OCI-LY7 (cell line): Measurements from ENCODE around the gene VIPR2. TPM values are rescaled to one million over a fixed set of nuclear protein-coding genes. Genes with fewer than 3 reads are reported as not detected.

Source experiments
- BruUV-seq: library from RNA; stranded (reverse); fragments of 400-500 nt; replicated peaks from 2 replicates; lab custom pipeline; 2021; lab: Mats Ljungman, UMichigan
- CTCF ChIA-PET: fragments of 300-600 bp; sonication (Branson Sonifier 250); formaldehyde crosslinking; loops from one replicate; lab custom pipeline; 2022; ENCODE audit warnings: antibody characterized with exemption; ENCODE audit not compliant: unreplicated experiment; lab: Charles Lee
- POLR2A ChIA-PET: fragments of 300-600 bp; sonication (Branson Sonifier 250); formaldehyde crosslinking; loops from one replicate; lab custom pipeline; 2022; ENCODE audit warnings: antibody characterized with exemption; lab: Charles Lee
- DNase-seq: peaks from one replicate; pipeline ENCODE4 v3.0.0-alpha.2; 2015; ENCODE audit warnings: low spot score
- H2AFZ ChIP-seq: fragments of 200-600 bp; sonication (generic), shearing (Covaris generic); 2 replicates; pipeline ENCODE4 v1.6.1; 2014; ENCODE audit warnings: mild to moderate bottlenecking, antibody characterized with exemption, low read length, moderate library complexity
- H3K27ac ChIP-seq: fragments of 200-600 bp; sonication (generic); 2 replicates; pipeline ENCODE4 v1.5.1; 2014; ENCODE audit warnings: mixed run types, low read depth, mild to moderate bottlenecking, moderate library complexity, low read length, inconsistent platforms; ENCODE audit not compliant: poor library complexity, severe bottlenecking
- H3K36me3 ChIP-seq: fragments of 200-600 bp; sonication (generic); 2 replicates; pipeline ENCODE4 v1.6.1; 2014; ENCODE audit warnings: mild to moderate bottlenecking, antibody characterized with exemption, low read length, moderate library complexity, mixed read lengths; ENCODE audit not compliant: insufficient read depth
- H3K4me1 ChIP-seq: fragments of 200-600 bp; sonication (generic); 2 replicates; pipeline ENCODE4 v1.5.1; 2014; ENCODE audit warnings: mild to moderate bottlenecking, low read length; ENCODE audit not compliant: insufficient read depth, poor library complexity, severe bottlenecking
- H3K4me2 ChIP-seq: fragments of 200-600 bp; sonication (generic); 2 replicates; pipeline ENCODE4 v1.6.1; 2014; ENCODE audit warnings: mild to moderate bottlenecking, low read length
- H3K4me3 ChIP-seq: fragments of 200-600 bp; sonication (generic); 2 replicates; pipeline ENCODE4 v1.5.1; 2014; ENCODE audit warnings: mild to moderate bottlenecking, low read depth, low read length; ENCODE audit not compliant: poor library complexity, severe bottlenecking
- H3K79me2 ChIP-seq: fragments of 200-600 bp; sonication (generic); 2 replicates; pipeline ENCODE4 v1.6.1; 2016; ENCODE audit warnings: low read depth, mild to moderate bottlenecking, low read length, moderate library complexity, mixed read lengths; ENCODE audit not compliant: insufficient read depth
- H3K9me2 ChIP-seq: fragments of 200-600 bp; sonication (generic); 2 replicates; pipeline ENCODE4 v1.6.1; 2016; ENCODE audit warnings: mild to moderate bottlenecking, low read length, mixed read lengths; ENCODE audit not compliant: insufficient read depth
- H3K9me3 ChIP-seq: fragments of 200-600 bp; sonication (generic); 2 replicates; pipeline ENCODE4 v1.6.1; 2014; ENCODE audit warnings: mild to moderate bottlenecking, mixed run types, low read length, mixed read lengths
- H4K20me1 ChIP-seq: fragments of 200-600 bp; sonication (generic); 2 replicates; pipeline ENCODE4 v1.6.1; 2014; ENCODE audit warnings: mild to moderate bottlenecking, antibody characterized with exemption, low read length, moderate library complexity, mixed read lengths; ENCODE audit not compliant: insufficient read depth
- EZH2phosphoT487 ChIP-seq: fragments of 200-600 bp; sonication (generic); IDR thresholded peaks from 2 replicates; pipeline ENCODE4 v1.6.1; 2018; ENCODE audit warnings: low read depth, borderline replicate concordance, mild to moderate bottlenecking, mixed run types, antibody characterized with exemption, low read length, moderate library complexity, mixed read lengths
- intact Hi-C: fragments of 100-400 bp; cut with micrococcal nuclease; formaldehyde crosslinking; loops from one replicate; pipeline ENCODE4 v1.10.0; 2022; ENCODE audit not compliant: unreplicated experiment
- total RNA-seq, 2 experiments: library from RNA; depleted of rRNA in 1 of 2; stranded (reverse); fragments of >200 nt in 1 of 2; shearing (Covaris generic) in 1 of 2; gene quantifications; 2 replicates each; pipeline ENCODE4 v1.2.3, GENCODE V29; 2014 to 2022
- TF ChIP-seq, protein P1 (sequence below): fragments of 200-600 bp; sonication (generic); conservative IDR thresholded peaks from 2 replicates; pipeline ENCODE4 v1.5.1; 2014; ENCODE audit warnings: mild to moderate bottlenecking, antibody characterized with exemption, low read length, moderate library complexity, mixed read lengths

VIPR2 gene
- total RNA-seq, 2 experiments from 2014 or later: not detected

DNA sequence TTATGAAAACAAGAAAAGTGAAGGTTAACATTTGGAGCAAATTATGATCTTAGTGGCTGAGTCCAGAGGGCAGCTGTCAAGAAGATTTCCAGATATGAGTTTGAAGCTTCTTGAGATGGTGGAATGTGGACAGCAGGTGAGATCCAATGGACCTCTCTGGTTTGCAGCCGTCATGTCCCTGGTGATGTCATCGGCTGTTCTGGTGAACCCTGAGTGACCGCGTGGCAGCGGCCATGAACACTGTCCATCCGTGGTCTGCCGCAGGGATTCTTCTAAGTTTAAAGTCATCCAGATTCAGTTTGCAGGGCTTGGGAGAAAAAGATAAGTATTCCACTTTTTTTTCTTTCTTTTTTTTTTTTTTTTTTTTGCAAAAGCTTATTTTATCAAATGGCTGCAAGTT, 15.8 kb upstream of the VIPR2 start:
- CTCF ChIA-PET: no interaction called here
- Histone ChIP-seq H3K9me3 (0 out of 2 replicates have a peak, but pooled peaks cover under 1% of the 10 kb centered on the region), H2AFZ (no peak overlapping the region), H3K79me2 (no peaks in the 10 kb centered on the region), H3K36me3 (no peaks in the 10 kb centered on the region), H3K4me3 (no peak overlapping the region), H4K20me1 (no peaks in the 10 kb centered on the region), H3K9me2 (no peaks in the 10 kb centered on the region), H3K4me1 (no peaks in the 10 kb centered on the region), H3K27ac (no peak overlapping the region), H3K4me2 (no peak overlapping the region)
- DNase-seq: no peak
- intact Hi-C loops: no loop called here
- BruUV-seq: no TSS peak
- POLR2A ChIA-PET: interaction anchor here (0.5 to 0.6 kb wide), 2 partner anchors 135 to 168 kb away, joined by 3 read pairs; no protein-coding TSS in a partner anchor
- TF ChIP-seq, protein P1, sequence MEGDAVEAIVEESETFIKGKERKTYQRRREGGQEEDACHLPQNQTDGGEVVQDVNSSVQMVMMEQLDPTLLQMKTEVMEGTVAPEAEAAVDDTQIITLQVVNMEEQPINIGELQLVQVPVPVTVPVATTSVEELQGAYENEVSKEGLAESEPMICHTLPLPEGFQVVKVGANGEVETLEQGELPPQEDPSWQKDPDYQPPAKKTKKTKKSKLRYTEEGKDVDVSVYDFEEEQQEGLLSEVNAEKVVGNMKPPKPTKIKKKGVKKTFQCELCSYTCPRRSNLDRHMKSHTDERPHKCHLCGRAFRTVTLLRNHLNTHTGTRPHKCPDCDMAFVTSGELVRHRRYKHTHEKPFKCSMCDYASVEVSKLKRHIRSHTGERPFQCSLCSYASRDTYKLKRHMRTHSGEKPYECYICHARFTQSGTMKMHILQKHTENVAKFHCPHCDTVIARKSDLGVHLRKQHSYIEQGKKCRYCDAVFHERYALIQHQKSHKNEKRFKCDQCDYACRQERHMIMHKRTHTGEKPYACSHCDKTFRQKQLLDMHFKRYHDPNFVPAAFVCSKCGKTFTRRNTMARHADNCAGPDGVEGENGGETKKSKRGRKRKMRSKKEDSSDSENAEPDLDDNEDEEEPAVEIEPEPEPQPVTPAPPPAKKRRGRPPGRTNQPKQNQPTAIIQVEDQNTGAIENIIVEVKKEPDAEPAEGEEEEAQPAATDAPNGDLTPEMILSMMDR: no peak
- no peak for TF ChIP-seq EZH2phosphoT487

DNA sequence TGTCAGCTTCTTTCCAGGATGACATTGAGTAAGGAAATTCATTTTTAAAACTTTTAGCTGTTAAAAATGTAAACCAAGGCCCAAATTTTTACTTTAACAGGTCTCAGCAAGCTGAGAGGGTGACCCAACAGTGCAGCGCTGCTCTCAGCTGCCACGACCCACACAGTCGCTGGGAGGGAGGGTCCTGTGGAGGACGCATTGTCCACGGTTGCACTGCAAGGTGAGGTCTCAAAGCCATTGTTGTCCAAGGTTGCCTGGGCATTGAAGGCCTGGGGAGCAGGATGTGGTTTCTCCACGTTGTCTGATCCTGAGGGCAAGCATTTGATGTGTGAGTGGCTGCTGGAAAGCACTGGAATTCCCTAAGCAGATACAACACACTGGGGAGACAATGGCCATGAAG, 15.1 kb upstream of the VIPR2 start:
- BruUV-seq: no TSS peak
- intact Hi-C loops: no loop called here
- no peaks in the 10 kb centered on the region for H3K36me3 ChIP-seq
- H4K20me1 ChIP-seq: no peaks in the 10 kb centered on the region
- H3K4me1 ChIP-seq: no peaks in the 10 kb centered on the region
- H2AFZ ChIP-seq: no peak overlapping the region
- ChIA-PET POLR2A (no interaction called here), CTCF (no interaction called here)
- no peaks in the 10 kb centered on the region for H3K9me3 ChIP-seq
- TF ChIP-seq, protein P1: no peak
- TF ChIP-seq EZH2phosphoT487: no peak
- no peak for DNase-seq
- H3K4me2 ChIP-seq: no peak overlapping the region
- H3K27ac ChIP-seq: no peak overlapping the region
- H3K9me2 ChIP-seq: no peaks in the 10 kb centered on the region
- H3K79me2 ChIP-seq: no peaks in the 10 kb centered on the region
- H3K4me3 ChIP-seq: no peak overlapping the region

DNA sequence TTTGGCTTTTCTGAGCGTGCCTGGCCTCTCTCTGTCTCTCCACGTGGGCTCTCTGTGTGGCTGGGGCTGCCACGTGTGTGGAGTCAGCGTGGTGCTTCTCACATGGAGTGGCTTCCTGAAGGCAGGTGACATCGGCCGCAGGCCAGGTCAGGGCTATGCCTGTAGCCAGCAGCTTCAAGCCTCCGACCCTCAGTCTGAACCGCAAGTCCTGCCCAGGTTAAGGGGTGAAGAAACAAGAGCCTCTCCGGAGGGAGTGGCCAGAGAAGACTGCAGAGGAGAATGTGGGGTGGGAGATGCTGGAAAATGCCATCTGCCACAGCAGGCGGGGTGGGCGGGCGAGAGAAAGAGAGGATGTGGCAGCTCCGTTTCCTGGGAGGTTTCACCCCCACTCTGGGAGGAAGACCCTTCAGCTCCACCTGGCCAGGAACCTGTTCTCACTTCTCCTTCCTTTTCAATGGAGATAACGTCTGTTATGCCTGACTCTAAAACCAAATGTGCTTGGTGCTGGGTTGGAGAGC, 14.3 kb upstream of the VIPR2 start:
- H3K9me2 ChIP-seq: no peaks in the 10 kb centered on the region
- H2AFZ ChIP-seq: no peak overlapping the region
- H3K4me3 ChIP-seq: no peak overlapping the region
- no peaks in the 10 kb centered on the region for H3K79me2 ChIP-seq
- intact Hi-C loops: no loop called here
- H3K36me3 ChIP-seq: no peaks in the 10 kb centered on the region
- H3K4me2 ChIP-seq: no peak overlapping the region
- ChIA-PET POLR2A (no interaction called here), CTCF (no interaction called here)
- no peaks in the 10 kb centered on the region for H3K9me3 ChIP-seq
- no peak for DNase-seq
- TF ChIP-seq EZH2phosphoT487: no peak
- TF ChIP-seq, protein P1: no peak
- H3K4me1 ChIP-seq: no peaks in the 10 kb centered on the region
- H4K20me1 ChIP-seq: no peaks in the 10 kb centered on the region
- no TSS peak for BruUV-seq
- no peak overlapping the region for H3K27ac ChIP-seq
